Tibial nerve (tissue), 4 donors: ENCODE data around the gene CANT1. TPM values are rescaled to one million over a fixed set of nuclear protein-coding genes. Genes with fewer than 3 reads are reported as not detected.

ENCODE experiments used
- DNase-seq, 2 donors: peaks; one replicate each; pipeline ENCODE4 v3.0.0-alpha.2; 2019; ENCODE audit warnings: low spot score in 2 of 2
- H3K27ac ChIP-seq, 4 donors: fragments of 200-600 bp; sonication (generic) in 3 of 4; one replicate each; pipeline ENCODE4 v1.5.1; 2017 to 2019; ENCODE audit warnings: mild to moderate bottlenecking in 1 of 4
- H3K27me3 ChIP-seq, 2 donors: fragments of 200-600 bp; sonication (generic) in 1 of 2; one replicate each; pipeline versions ENCODE4 v1.5.1 to v1.6.0; 2017 to 2019
- H3K36me3 ChIP-seq, 3 donors: fragments of 200-600 bp; sonication (generic); one replicate each; pipeline ENCODE4 v1.5.1; 2018 to 2019
- H3K4me1 ChIP-seq, 4 donors: fragments of 200-600 bp; sonication (generic) in 3 of 4; one replicate each; pipeline ENCODE4 v1.5.1; 2017 to 2019
- H3K4me3 ChIP-seq, 4 donors: fragments of 200-600 bp; sonication (generic) in 3 of 4; one replicate each; pipeline ENCODE4 v1.5.1; 2017 to 2019; ENCODE audit warnings: mild to moderate bottlenecking in 1 of 4, moderate library complexity in 1 of 4
- H3K9me3 ChIP-seq, 4 donors: fragments of 200-600 bp; sonication (generic) in 3 of 4; one replicate each; pipeline ENCODE4 v1.5.1; 2017 to 2019
- EP300 ChIP-seq, 2 donors: sonication (generic); formaldehyde crosslinking; IDR thresholded peaks; one replicate each; pipeline ENCODE4 v1.6.1; 2017; ENCODE audit warnings: antibody characterized with exemption in 2 of 2, mild to moderate bottlenecking in 1 of 2
- POLR2A ChIP-seq, 2 donors: fragments of 450-650 bp; IDR thresholded peaks; one replicate each; pipeline ENCODE4 v1.6.1; 2017; ENCODE audit warnings: antibody characterized with exemption in 2 of 2, mild to moderate bottlenecking in 2 of 2, moderate library complexity in 2 of 2
- WGBS, 2 donors: methylation state at CpG; one replicate each; pipeline ENCODE4 v1.1.5; 2018; 5-methylcytosine and 5-hydroxymethylcytosine counted together
- total RNA-seq, 4 donors: library from RNA; depleted of rRNA; stranded (reverse); fragments of >200 nt; gene quantifications; one replicate each; pipeline ENCODE4 v1.1.0, GENCODE V29; 2016
- TF ChIP-seq, protein P1 (sequence below), 5 experiments: fragments of 200-600 bp in 3 of 5; fragments of 450-650 bp in 2 of 5; sonication (generic) in 3 of 5; IDR thresholded peaks; one replicate each; pipeline ENCODE4 v1.5.1; 2016 to 2019; ENCODE audit warnings: antibody characterized with exemption in 5 of 5, mild to moderate bottlenecking in 3 of 5, moderate library complexity in 2 of 5

Gene CANT1
- total RNA-seq, 4 donors from 2014 or later: 21.0 to 27.3 (median 25.5) TPM

DNA sequence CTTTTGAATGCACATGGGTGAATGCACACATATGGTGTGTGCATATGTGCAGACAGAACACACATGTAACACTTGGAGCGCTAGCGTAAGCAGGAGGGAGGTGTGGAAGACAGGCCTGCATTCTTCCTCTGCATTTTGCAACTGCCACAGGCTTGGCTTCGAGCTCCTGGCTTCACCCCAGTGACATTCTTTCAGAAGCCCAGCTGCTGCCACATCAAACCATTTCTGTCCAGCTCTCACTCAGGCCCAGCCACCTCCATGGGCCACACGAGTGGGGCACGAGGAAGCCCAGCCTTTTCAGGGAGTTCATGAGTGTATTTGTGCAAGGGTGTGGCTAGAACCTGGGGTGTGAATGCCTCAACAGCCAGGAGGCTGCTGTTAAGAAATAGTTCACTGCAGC lies 48.6 kb downstream of the CANT1 start:
- H3K27ac ChIP-seq: peak overlapping the region in 1 of 4 donors; percentile 28
- H3K9me3 ChIP-seq: no peaks in the 10 kb centered on the region
- DNase-seq: no peak
- TF ChIP-seq, protein P1, sequence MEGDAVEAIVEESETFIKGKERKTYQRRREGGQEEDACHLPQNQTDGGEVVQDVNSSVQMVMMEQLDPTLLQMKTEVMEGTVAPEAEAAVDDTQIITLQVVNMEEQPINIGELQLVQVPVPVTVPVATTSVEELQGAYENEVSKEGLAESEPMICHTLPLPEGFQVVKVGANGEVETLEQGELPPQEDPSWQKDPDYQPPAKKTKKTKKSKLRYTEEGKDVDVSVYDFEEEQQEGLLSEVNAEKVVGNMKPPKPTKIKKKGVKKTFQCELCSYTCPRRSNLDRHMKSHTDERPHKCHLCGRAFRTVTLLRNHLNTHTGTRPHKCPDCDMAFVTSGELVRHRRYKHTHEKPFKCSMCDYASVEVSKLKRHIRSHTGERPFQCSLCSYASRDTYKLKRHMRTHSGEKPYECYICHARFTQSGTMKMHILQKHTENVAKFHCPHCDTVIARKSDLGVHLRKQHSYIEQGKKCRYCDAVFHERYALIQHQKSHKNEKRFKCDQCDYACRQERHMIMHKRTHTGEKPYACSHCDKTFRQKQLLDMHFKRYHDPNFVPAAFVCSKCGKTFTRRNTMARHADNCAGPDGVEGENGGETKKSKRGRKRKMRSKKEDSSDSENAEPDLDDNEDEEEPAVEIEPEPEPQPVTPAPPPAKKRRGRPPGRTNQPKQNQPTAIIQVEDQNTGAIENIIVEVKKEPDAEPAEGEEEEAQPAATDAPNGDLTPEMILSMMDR (IDR thresholded peaks at IDR 0.05): no peak
- TF ChIP-seq EP300 (IDR thresholded peaks at IDR 0.05) (peak in 1 of 2 donors; percentile 47), POLR2A (IDR thresholded peaks at IDR 0.05) (no peak)
- peaks cover 0 to 9% (median 0%) of the 10 kb centered on the region in 4 donors for H3K4me1 ChIP-seq
- 41 to 60% methylated on average over 5 of the region's 5 CpGs for WGBS, 2 donors
- H3K36me3 ChIP-seq: no peaks in the 10 kb centered on the region
- no peak overlapping the region for H3K4me3 ChIP-seq
- no peaks in the 10 kb centered on the region for H3K27me3 ChIP-seq

GRCh38 chr17:78959803-78960202 lies 49.8 kb downstream of the CANT1 start:
- Histone ChIP-seq H3K36me3 (no peaks in the 10 kb centered on the region), H3K27ac (no peak overlapping the region), H3K4me3 (no peak overlapping the region), H3K27me3 (no peaks in the 10 kb centered on the region), H3K4me1 (peaks cover 0 to 9% (median 0%) of the 10 kb centered on the region in 4 donors), H3K9me3 (no peaks in the 10 kb centered on the region)
- WGBS, 2 donors: 90 to 96% methylated on average over 12 of the region's 12 CpGs
- TF ChIP-seq POLR2A (IDR thresholded peaks at IDR 0.05) (no peak), EP300 (IDR thresholded peaks at IDR 0.05) (no peak)
- TF ChIP-seq, protein P1 (IDR thresholded peaks at IDR 0.05): no peak
- DNase-seq: no peak

DNA sequence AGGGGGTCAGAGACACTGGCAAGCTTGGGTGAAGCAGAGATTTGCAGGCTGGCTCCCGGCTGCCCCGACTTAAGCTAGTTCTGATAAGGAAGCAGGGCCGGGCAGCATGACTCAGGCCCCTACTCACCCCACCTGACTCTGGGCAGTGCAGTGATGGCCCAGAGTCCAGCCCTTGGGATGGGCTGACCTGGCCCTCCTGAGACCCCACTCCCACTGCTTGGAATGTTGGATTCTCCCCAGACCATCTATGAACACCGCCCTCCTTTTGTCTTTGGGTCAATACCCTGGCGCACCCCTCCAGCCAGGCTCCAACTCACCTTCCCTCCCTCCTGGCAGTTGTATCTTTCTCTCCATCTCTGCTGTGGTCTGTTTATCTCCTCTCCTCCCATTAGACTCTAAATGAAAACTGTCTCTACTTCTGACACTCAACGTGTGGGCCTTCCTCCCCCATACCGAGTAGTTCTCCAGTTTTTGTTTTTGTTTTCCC lies 50.9 kb downstream of the CANT1 start:
- DNase-seq: no peak
- Histone ChIP-seq H3K4me1 (peaks cover 0 to 15% (median 0%) of the 10 kb centered on the region in 4 donors), H3K4me3 (no peak overlapping the region), H3K27me3 (no peaks in the 10 kb centered on the region), H3K36me3 (no peaks in the 10 kb centered on the region), H3K9me3 (no peaks in the 10 kb centered on the region), H3K27ac (peak overlapping the region in 2 of 4 donors; percentile 43 to 44)
- TF ChIP-seq EP300 (IDR thresholded peaks at IDR 0.05): no peak
- no peak for TF ChIP-seq POLR2A (IDR thresholded peaks at IDR 0.05)
- TF ChIP-seq, protein P1 (IDR thresholded peaks at IDR 0.05): no peak
- WGBS, 2 donors: 74 to 81% methylated on average over 6 to 7 of the region's 7 CpGs

- no peaks in the 10 kb centered on the region for H3K9me3 ChIP-seq
- H3K4me1 ChIP-seq: peaks cover 0 to 23% (median 0%) of the 10 kb centered on the region in 4 donors
- no peaks in the 10 kb centered on the region for H3K36me3 ChIP-seq
- 54 to 58% methylated on average over 12 of the region's 12 CpGs for WGBS, 2 donors
- no peak overlapping the region for H3K4me3 ChIP-seq
- no peak for DNase-seq
- H3K27me3 ChIP-seq: no peaks in the 10 kb centered on the region
- TF ChIP-seq POLR2A (IDR thresholded peaks at IDR 0.05) (no peak), EP300 (IDR thresholded peaks at IDR 0.05) (no peak)
- TF ChIP-seq, protein P1 (IDR thresholded peaks at IDR 0.05): no peak
- H3K27ac ChIP-seq: no peak overlapping the region
Observed at GRCh38 chr17:78957128-78957527, 52.4 kb downstream of the CANT1 start.

DNA sequence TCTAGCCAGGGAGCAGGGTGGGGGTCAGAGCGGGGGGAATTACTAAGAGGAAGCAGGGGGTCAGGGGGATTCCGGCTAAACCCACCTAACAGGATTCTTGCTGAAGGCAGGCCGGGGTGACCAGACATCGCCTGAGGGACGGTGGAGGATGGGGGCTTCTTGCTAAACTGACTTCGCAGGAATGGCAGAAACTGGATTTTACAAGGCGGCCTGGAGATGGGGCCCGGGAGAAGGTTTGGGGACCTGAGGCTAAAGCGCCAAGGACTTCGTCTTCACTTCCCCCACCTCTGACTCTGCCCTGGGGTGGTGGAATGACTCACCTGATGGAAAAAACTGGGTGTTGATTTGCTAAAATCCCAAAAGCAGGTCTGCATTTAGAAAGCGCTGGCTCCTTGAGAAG lies 53.3 kb downstream of the CANT1 start:
- no peak for DNase-seq
- TF ChIP-seq POLR2A (IDR thresholded peaks at IDR 0.05): no peak
- TF ChIP-seq, protein P1 (IDR thresholded peaks at IDR 0.05): no peak
- no peak for TF ChIP-seq EP300 (IDR thresholded peaks at IDR 0.05)
- Histone ChIP-seq H3K4me1 (peaks cover 0 to 29% (median 0%) of the 10 kb centered on the region in 4 donors), H3K36me3 (no peaks in the 10 kb centered on the region), H3K27ac (no peak overlapping the region), H3K9me3 (peaks cover 0 to 4% (median 0%) of the 10 kb centered on the region in 4 donors), H3K4me3 (no peak overlapping the region), H3K27me3 (no peaks in the 10 kb centered on the region)
- 83 to 88% methylated on average over 11 of the region's 11 CpGs for WGBS, 2 donors
